IMR-90 (cell line): Measurements from ENCODE around the gene CRISPLD2. TPM values are rescaled to one million over a fixed set of nuclear protein-coding genes. Genes with fewer than 3 reads are reported as not detected.

Experiments
- ATAC-seq: fragments of 200-7000 bp; cut with Tn5 transposase; 2 replicates; pipeline ENCODE4 v1.9.1; 2020; ENCODE audit warnings: low read depth, mild to moderate bottlenecking, moderate library complexity
- BruUV-seq: library from RNA; stranded (reverse); fragments of 400-500 nt; replicated peaks from 2 replicates; lab custom pipeline; 2021; lab: Mats Ljungman, UMichigan
- CTCF ChIA-PET: fragments of 300-600 bp; formaldehyde crosslinking; extraction: SDS; loops from one replicate; lab custom pipeline; 2021; ENCODE audit warnings: antibody characterized with exemption; lab: Yijun Ruan, JAX
- POLR2A ChIA-PET: fragments of 300-600 bp; sonication (Branson Sonifier 250); formaldehyde crosslinking; loops from one replicate; lab custom pipeline; 2022; ENCODE audit warnings: antibody characterized with exemption; ENCODE audit not compliant: unreplicated experiment; lab: Charles Lee
- DNase-seq: peaks from one replicate; pipeline ENCODE4 v3.0.0; 2013
- H2AFZ ChIP-seq: replicated peaks from 2 replicates; pipeline ENCODE3; 2013; ENCODE audit warnings: low read length, mild to moderate bottlenecking; ENCODE audit not compliant: poor library complexity
- H2AK5ac ChIP-seq: 2 replicates; pipeline ENCODE4 v1.6.1; 2013; ENCODE audit warnings: low read depth, low read length, inconsistent platforms
- H2AK9ac ChIP-seq: replicated peaks from 2 replicates; pipeline ENCODE3; 2013; ENCODE audit warnings: mild to moderate bottlenecking, low read depth, low read length, moderate library complexity; ENCODE audit not compliant: poor library complexity
- H2BK120ac ChIP-seq: 2 replicates; pipeline ENCODE4 v1.6.1; 2013; ENCODE audit warnings: low read depth, low read length, inconsistent platforms
- H2BK15ac ChIP-seq: 3 replicates; pipeline ENCODE4 v1.6.1; 2013; ENCODE audit warnings: low read depth, low read length, inconsistent platforms
- H2BK20ac ChIP-seq: 2 replicates; pipeline ENCODE4 v1.6.1; 2013; ENCODE audit warnings: low read depth, mild to moderate bottlenecking, inconsistent platforms, low read length, moderate library complexity
- H2BK5ac ChIP-seq: 2 replicates; pipeline ENCODE4 v1.6.1; 2013; ENCODE audit warnings: mild to moderate bottlenecking, low read depth, low read length, inconsistent platforms; ENCODE audit not compliant: poor library complexity, severe bottlenecking
- H3K14ac ChIP-seq: replicated peaks from 2 replicates; pipeline ENCODE4 v1.6.1; 2013; ENCODE audit warnings: low read depth, low read length, inconsistent platforms
- H3K18ac ChIP-seq: 2 replicates; pipeline ENCODE4 v1.6.1; 2013; ENCODE audit warnings: low read depth, low read length, control low read depth
- H3K23ac ChIP-seq: 2 replicates; pipeline ENCODE4 v1.6.1; 2013; ENCODE audit warnings: low read depth, low read length, inconsistent platforms
- H3K27ac ChIP-seq: 2 replicates; pipeline ENCODE4 v1.5.1; 2013; ENCODE audit warnings: mild to moderate bottlenecking, control low read depth, low read length; ENCODE audit not compliant: insufficient read depth
- H3K27me3 ChIP-seq: 2 replicates; pipeline ENCODE4 v1.6.1; 2013; ENCODE audit warnings: low read length; ENCODE audit not compliant: control insufficient read depth, insufficient read depth
- H3K36me3 ChIP-seq: 2 replicates; pipeline ENCODE4 v1.6.1; 2013; ENCODE audit warnings: low read length, mixed read lengths; ENCODE audit not compliant: control insufficient read depth, insufficient read depth
- H3K4ac ChIP-seq: 2 replicates; pipeline ENCODE4 v1.6.1; 2013; ENCODE audit warnings: low read depth, low read length, inconsistent platforms
- H3K4me1 ChIP-seq: 2 replicates; pipeline ENCODE4 v1.6.1; 2013; ENCODE audit warnings: low read length, mixed read lengths; ENCODE audit not compliant: control insufficient read depth, insufficient read depth
- H3K4me2 ChIP-seq: 2 replicates; pipeline ENCODE4 v1.6.1; 2013; ENCODE audit warnings: low read depth, mild to moderate bottlenecking, control low read depth, low read length, moderate library complexity
- H3K4me3 ChIP-seq: 2 replicates; pipeline ENCODE4 v1.5.1; 2013; ENCODE audit warnings: low read depth, mild to moderate bottlenecking, control low read depth, low read length, moderate library complexity; ENCODE audit not compliant: insufficient read depth
- H3K56ac ChIP-seq: 2 replicates; pipeline ENCODE4 v1.6.1; 2013; ENCODE audit warnings: low read length, inconsistent platforms; ENCODE audit not compliant: insufficient read depth; ENCODE audit errors: extremely low read depth
- H3K79me1 ChIP-seq, 2 experiments: 2 replicates each; pipeline ENCODE4 v1.6.1; 2013; ENCODE audit warnings: low read length in 2 of 2, inconsistent platforms in 1 of 2, low read depth in 1 of 2
- H3K9ac ChIP-seq: 2 replicates; pipeline ENCODE4 v1.6.1; 2013; ENCODE audit warnings: low read depth, low read length, control low read depth
- H3K9me1 ChIP-seq: 2 replicates; pipeline ENCODE4 v1.6.1; 2013; ENCODE audit warnings: low read length, inconsistent platforms; ENCODE audit not compliant: insufficient read depth
- H3K9me3 ChIP-seq: 2 replicates; pipeline ENCODE4 v1.6.1; 2013; ENCODE audit warnings: low read length; ENCODE audit not compliant: control insufficient read depth, insufficient read depth
- H4K20me1 ChIP-seq: 2 replicates; pipeline ENCODE4 v1.6.1; 2013; ENCODE audit warnings: low read length, inconsistent platforms; ENCODE audit not compliant: insufficient read depth
- H4K5ac ChIP-seq: 2 replicates; pipeline ENCODE4 v1.6.1; 2013; ENCODE audit warnings: mild to moderate bottlenecking, low read depth, low read length, control low read depth
- H4K8ac ChIP-seq, 2 experiments: 2 replicates each; pipeline ENCODE4 v1.6.1; 2013; ENCODE audit warnings: low read depth in 2 of 2, low read length in 2 of 2, control low read depth in 1 of 2, inconsistent platforms in 1 of 2
- H4K91ac ChIP-seq: 2 replicates; pipeline ENCODE4 v1.6.1; 2013; ENCODE audit warnings: low read depth, low read length, inconsistent platforms; ENCODE audit not compliant: insufficient read depth
- BHLHE40 ChIP-seq: fragments of 150-350 bp; IDR thresholded peaks from 2 replicates; pipeline ENCODE4 v1.6.1; 2016; ENCODE audit warnings: mild to moderate bottlenecking, low read depth, low read length
- CHD1 ChIP-seq: IDR thresholded peaks from 2 replicates; pipeline ENCODE4 v1.6.1; 2012; ENCODE audit warnings: low read depth, low read length, improper control_type of control experiment
- NFE2L2 ChIP-seq: fragments of 150-350 bp; IDR thresholded peaks from 2 replicates; pipeline ENCODE4 v1.6.1; 2016; ENCODE audit warnings: low read depth, mild to moderate bottlenecking, low read length
- POLR2A ChIP-seq: IDR thresholded peaks from 2 replicates; pipeline ENCODE4 v1.6.1; 2012; ENCODE audit warnings: mild to moderate bottlenecking, low read depth, low read length
- RAD21 ChIP-seq: IDR thresholded peaks from 2 replicates; pipeline ENCODE4 v1.6.1; 2012; ENCODE audit warnings: low read length, improper control_type of control experiment
- RCOR1 ChIP-seq: IDR thresholded peaks from 2 replicates; pipeline ENCODE4 v1.6.1; 2012; ENCODE audit warnings: mild to moderate bottlenecking, low read length, improper control_type of control experiment; ENCODE audit not compliant: insufficient replicate concordance
- RFX5 ChIP-seq: IDR thresholded peaks from 2 replicates; pipeline ENCODE4 v1.8.0; 2012; ENCODE audit warnings: low read depth, mild to moderate bottlenecking, low read length, moderate library complexity
- WGBS, 2 experiments: methylation state at CpG; one replicate each; pipeline versions ENCODE4 v1.1.5 to v1.1.7; 2013; ENCODE audit warnings: missing lambda C conversion rate in 2 of 2; ENCODE audit not compliant: insufficient read length in 1 of 2; ENCODE audit errors: extremely low coverage in 2 of 2; 5-methylcytosine and 5-hydroxymethylcytosine counted together
- dilution Hi-C: fragments of 300-500 bp; cut with HindIII; formaldehyde crosslinking; loops from one replicate; pipeline ENCODE4 v1.14.3; 2018; ENCODE audit warnings: low sequenced_read_pairs; ENCODE audit not compliant: unreplicated experiment
- in situ Hi-C: fragments of 300-500 bp; cut with MboI; formaldehyde crosslinking; loops from 3 replicates; pipeline ENCODE4 v1.14.3; 2019; ENCODE audit warnings: low sequenced_read_pairs, inconsistent platforms, mixed read lengths
- intact Hi-C: fragments of 100-400 bp; cut with micrococcal nuclease; formaldehyde crosslinking; loops from 2 replicates; pipeline ENCODE4 v1.10.0; 2022
- polyA plus RNA-seq, 3 experiments: library from polyadenylated mRNA; depleted of rRNA; stranded (reverse); fragments of >200 nt; gene quantifications; 2 replicates each; pipeline ENCODE4 v1.2.3, GENCODE V29; 2012; ENCODE audit warnings: low replicate concordance in 1 of 3
- total RNA-seq: library from RNA; depleted of rRNA; stranded (reverse); fragments of >200 nt; gene quantifications from 2 replicates; pipeline ENCODE4 v1.2.3, GENCODE V29; 2012
- TF ChIP-seq, protein P1 (sequence below): conservative IDR thresholded peaks from 2 replicates; pipeline ENCODE4 v1.5.1; 2012; ENCODE audit warnings: mild to moderate bottlenecking, low read depth, low read length, improper control_type of control experiment

The CRISPLD2 gene
- total and polyA plus RNA-seq, 2 of the 4 experiments (the other 2 are of a cell fraction) = 23.1 to 37.5 TPM

DNA sequence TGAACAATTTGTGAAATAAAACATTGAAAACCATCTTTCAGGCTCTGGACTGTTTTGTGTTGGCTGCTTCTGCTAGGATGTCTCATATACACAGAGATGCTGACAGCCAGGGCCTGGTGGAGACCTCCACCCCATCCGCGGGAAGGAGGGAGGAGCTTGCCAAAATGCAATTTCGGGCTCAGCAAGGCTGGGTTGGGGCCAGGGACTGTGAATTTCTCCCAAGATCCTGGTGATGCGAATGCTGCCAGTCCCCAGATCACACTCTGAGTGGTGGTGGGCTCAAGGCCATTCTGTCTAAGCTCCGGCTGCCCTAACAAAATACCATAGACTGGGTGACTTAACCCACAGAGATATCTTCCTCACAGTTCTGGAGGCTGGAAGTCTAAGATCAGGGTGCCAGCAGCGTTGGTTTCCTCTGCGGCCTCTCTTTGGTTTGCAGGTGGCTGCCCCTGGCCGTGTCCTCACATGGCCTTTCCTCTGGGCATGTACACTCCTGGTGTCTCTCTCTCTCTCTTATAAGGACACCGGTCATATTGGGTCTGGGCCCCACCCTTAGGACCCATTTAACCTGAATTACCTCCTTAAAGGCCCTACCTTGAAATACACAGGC is 89.8 kb downstream of the CRISPLD2 start:
- ChIA-PET POLR2A (no interaction called here), CTCF (no interaction called here)
- Histone ChIP-seq H3K56ac (no peak overlapping the region), H3K9me3 (no peaks in the 10 kb centered on the region), H3K79me1 (no peaks in the 10 kb centered on the region), H4K5ac (no peak overlapping the region), H2BK5ac (no peak overlapping the region), H3K9me1 (no peaks in the 10 kb centered on the region), H3K27me3 (peaks cover 3% of the 10 kb centered on the region; the same call in 1 of the 2 replicates), H3K27ac (no peak overlapping the region), H3K23ac (no peak overlapping the region), H3K4me3 (no peak overlapping the region), H3K9ac (no peak overlapping the region), H2BK120ac (no peak overlapping the region), H3K4me1 (peaks cover 4% of the 10 kb centered on the region; the same call in 1 of the 2 replicates), H3K4me2 (no peak overlapping the region), H2AFZ (no peak overlapping the region), H4K91ac (no peak overlapping the region), H2AK9ac (no peak overlapping the region), H4K20me1 (no peaks in the 10 kb centered on the region), H2BK15ac (no peak overlapping the region), H2BK20ac (no peak overlapping the region), H3K14ac (no peak overlapping the region), H2AK5ac (no peak overlapping the region), H3K36me3 (peaks cover 16% of the 10 kb centered on the region), H4K8ac (no peak overlapping the region), H3K18ac (no peak overlapping the region), H3K4ac (no peak overlapping the region)
- dilution Hi-C loops = no loop called here
- DNase-seq (no peak), ATAC-seq (no peak)
- TF ChIP-seq NFE2L2 (no peak), CHD1 (no peak), RCOR1 (no peak), BHLHE40 (no peak), RFX5 (no peak), RAD21 (no peak), POLR2A (no peak)
- TF ChIP-seq, protein P1, sequence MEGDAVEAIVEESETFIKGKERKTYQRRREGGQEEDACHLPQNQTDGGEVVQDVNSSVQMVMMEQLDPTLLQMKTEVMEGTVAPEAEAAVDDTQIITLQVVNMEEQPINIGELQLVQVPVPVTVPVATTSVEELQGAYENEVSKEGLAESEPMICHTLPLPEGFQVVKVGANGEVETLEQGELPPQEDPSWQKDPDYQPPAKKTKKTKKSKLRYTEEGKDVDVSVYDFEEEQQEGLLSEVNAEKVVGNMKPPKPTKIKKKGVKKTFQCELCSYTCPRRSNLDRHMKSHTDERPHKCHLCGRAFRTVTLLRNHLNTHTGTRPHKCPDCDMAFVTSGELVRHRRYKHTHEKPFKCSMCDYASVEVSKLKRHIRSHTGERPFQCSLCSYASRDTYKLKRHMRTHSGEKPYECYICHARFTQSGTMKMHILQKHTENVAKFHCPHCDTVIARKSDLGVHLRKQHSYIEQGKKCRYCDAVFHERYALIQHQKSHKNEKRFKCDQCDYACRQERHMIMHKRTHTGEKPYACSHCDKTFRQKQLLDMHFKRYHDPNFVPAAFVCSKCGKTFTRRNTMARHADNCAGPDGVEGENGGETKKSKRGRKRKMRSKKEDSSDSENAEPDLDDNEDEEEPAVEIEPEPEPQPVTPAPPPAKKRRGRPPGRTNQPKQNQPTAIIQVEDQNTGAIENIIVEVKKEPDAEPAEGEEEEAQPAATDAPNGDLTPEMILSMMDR = no peak
- 80% methylated on average over 4 of the region's 9 CpGs; no CpG with 5 or more reads in 1 of the 2 experiments for WGBS, 2 experiments
- no TSS peak for BruUV-seq
- intact Hi-C loops = no loop called here
- in situ Hi-C loops = no loop called here
